ENCODE data around the gene CDK5. TPM values are rescaled to one million over a fixed set of nuclear protein-coding genes. Genes with fewer than 3 reads are reported as not detected.
A peak's percentile ranks its signal among the peaks of the same experiment; 100 is the strongest.

CDK5 gene
- total RNA-seq, 1 donor from 2014 or later = 10.4 TPM

- Histone ChIP-seq H3K36me3 (peaks cover 9% of the 10 kb centered on the region), H3K4me3 (peak overlapping the region; percentile 88), H3K27me3 (no peaks in the 10 kb centered on the region), H3K9me3 (no peaks in the 10 kb centered on the region), H3K27ac (peak overlapping the region; percentile 84), H3K4me1 (peaks cover 53% of the 10 kb centered on the region)
- TF ChIP-seq, protein P1, sequence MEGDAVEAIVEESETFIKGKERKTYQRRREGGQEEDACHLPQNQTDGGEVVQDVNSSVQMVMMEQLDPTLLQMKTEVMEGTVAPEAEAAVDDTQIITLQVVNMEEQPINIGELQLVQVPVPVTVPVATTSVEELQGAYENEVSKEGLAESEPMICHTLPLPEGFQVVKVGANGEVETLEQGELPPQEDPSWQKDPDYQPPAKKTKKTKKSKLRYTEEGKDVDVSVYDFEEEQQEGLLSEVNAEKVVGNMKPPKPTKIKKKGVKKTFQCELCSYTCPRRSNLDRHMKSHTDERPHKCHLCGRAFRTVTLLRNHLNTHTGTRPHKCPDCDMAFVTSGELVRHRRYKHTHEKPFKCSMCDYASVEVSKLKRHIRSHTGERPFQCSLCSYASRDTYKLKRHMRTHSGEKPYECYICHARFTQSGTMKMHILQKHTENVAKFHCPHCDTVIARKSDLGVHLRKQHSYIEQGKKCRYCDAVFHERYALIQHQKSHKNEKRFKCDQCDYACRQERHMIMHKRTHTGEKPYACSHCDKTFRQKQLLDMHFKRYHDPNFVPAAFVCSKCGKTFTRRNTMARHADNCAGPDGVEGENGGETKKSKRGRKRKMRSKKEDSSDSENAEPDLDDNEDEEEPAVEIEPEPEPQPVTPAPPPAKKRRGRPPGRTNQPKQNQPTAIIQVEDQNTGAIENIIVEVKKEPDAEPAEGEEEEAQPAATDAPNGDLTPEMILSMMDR (IDR thresholded peaks at IDR 0.05) = no peak
- intact Hi-C loops (cut with DNase I) = no loop called here
- ATAC-seq = peak; percentile 54
- peak; percentile 91 for DNase-seq
Observed at GRCh38 chr7:151088856-151089699, 31.4 kb upstream of the CDK5 start.

DNA sequence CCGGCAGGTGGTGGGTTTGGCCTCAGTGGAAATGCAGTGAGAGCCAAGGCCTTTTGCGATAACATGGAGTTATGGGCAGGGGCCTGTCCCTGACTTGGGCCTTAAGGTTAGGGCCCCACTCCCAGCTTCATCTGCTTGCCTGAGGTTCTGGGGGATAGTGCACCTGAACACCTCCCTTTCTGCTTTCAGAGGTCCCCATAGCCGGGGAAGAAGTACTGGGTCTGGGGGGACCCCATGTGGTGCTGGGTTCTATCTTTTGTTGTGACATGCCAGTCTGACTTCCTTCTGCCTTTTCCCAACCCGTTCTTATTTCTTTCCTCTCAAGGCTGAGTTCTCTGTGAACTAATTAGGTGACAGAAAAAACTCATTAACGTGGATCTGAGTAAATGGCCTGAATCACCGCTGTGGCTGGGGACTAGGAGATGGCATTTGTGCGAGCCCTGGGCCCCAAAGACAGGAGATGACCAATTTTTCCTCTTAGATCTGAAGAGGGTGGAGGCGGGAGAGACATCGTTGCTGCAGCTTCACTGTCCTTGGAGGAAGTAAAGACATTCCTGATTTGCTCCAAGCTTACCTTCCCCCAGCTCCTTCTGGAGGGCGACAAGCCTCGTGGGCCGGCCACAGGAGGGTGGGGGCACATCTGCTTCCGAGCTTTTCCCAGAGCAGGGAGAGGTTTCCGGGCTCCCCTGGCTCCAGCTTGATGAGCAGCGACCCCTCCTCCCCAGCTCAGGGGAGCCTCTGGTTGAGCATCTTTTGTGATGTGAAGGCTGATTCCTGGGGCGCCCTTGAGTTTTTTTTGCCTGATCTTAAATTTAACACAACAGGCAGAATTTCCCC lies 30.5 kb upstream of the CDK5 start:
- intact Hi-C loops (cut with DNase I) = no loop called here
- DNase-seq (no peak), ATAC-seq (no peak)
- TF ChIP-seq, protein P1 (IDR thresholded peaks at IDR 0.05) = no peak
- Histone ChIP-seq H3K27ac (peak overlapping the region; percentile 84), H3K36me3 (peaks cover 9% of the 10 kb centered on the region), H3K9me3 (no peaks in the 10 kb centered on the region), H3K27me3 (no peaks in the 10 kb centered on the region), H3K4me1 (peaks cover 59% of the 10 kb centered on the region), H3K4me3 (peak overlapping the region; percentile 88)

DNA sequence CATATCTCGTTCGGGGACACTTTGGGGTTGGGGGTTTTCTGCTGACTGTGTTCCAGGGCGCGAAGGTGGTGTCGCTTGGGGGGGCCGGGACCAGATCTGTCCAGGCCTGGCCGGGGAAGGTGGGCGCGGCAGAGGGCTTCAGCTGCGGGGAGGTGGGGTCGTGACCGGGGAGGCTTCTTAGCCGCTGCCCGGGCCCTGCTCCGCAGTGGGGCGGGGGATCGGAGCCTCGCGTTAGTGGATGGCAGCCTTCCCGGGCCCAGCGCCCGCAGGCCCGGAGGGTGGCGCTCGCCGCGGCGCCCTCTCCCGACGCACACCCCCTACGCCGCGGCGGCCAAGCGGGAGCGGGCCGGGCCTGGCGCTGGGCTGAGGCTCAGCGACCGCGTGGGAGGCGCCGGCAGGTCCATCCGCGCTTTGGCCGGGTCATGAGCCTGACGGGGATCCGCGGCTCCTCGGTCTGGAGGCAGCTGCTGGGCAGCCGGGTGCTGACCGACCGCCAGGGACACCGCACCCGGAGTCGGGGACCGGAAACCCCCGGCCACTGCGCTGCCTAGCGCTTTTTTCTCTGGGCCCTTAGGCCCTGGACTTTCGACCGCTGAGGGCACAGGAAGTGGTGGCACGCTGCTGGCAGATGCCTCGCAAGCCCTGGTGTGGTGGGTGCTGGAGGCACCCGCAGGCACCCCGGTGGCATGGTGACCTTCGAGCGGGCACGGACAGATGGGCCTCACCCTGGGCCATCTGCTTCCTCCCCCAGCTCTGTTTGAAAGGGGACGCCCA lies 29.7 kb upstream of the CDK5 start:
- DNase-seq (peak; percentile 87), ATAC-seq (peak; percentile 57)
- Histone ChIP-seq H3K27ac (peak overlapping the region; percentile 84), H3K4me3 (peak overlapping the region; percentile 88), H3K4me1 (peaks cover 63% of the 10 kb centered on the region), H3K27me3 (no peaks in the 10 kb centered on the region), H3K9me3 (no peaks in the 10 kb centered on the region), H3K36me3 (peaks cover 6% of the 10 kb centered on the region)
- intact Hi-C loops (cut with DNase I) = no loop called here
- TF ChIP-seq, protein P1 (IDR thresholded peaks at IDR 0.05) = peak; percentile 33

GRCh38 chr7:151086802-151087244 lies 29.1 kb upstream of the CDK5 start:
- H3K27me3 ChIP-seq = no peaks in the 10 kb centered on the region
- intact Hi-C loops (cut with DNase I) = no loop called here
- TF ChIP-seq, protein P1 (IDR thresholded peaks at IDR 0.05) = no peak
- H3K27ac ChIP-seq = peak overlapping the region; percentile 84
- H3K36me3 ChIP-seq = no peaks in the 10 kb centered on the region
- peaks cover 65% of the 10 kb centered on the region for H3K4me1 ChIP-seq
- no peak for ATAC-seq
- peak overlapping the region; percentile 88 for H3K4me3 ChIP-seq
- no peaks in the 10 kb centered on the region for H3K9me3 ChIP-seq
- no peak for DNase-seq

Data from upper lobe of right lung (tissue), 1 donor.